Fibroblast of pulmonary artery (primary cell): Measurements from ENCODE around the gene CDYL2.

Experiments used
- DNase-seq: peaks from one replicate; pipeline ENCODE4 v3.0.0-alpha.2; 2010; ENCODE audit warnings: low read depth
- H3K4me3 ChIP-seq: replicated peaks from 2 replicates; pipeline ENCODE4 v1.5.1; 2011; ENCODE audit warnings: low read depth, mild to moderate bottlenecking, control low read depth, low read length, moderate library complexity
- CTCF ChIP-seq: IDR thresholded peaks from 2 replicates; pipeline ENCODE4 v1.5.1; 2011; ENCODE audit warnings: mild to moderate bottlenecking, control low read depth, low read length, inconsistent platforms; ENCODE audit errors: missing control alignments

Gene CDYL2

GRCh38 chr16:80615735-80616134 is 188.7 kb downstream of the CDYL2 start:
- no peak for TF ChIP-seq CTCF
- DNase-seq = no peak
- H3K4me3 ChIP-seq = no peak overlapping the region

- TF ChIP-seq CTCF = peak; percentile 17
- H3K4me3 ChIP-seq = no peak overlapping the region
- DNase-seq = peak; percentile 84
Measured at GRCh38 chr16:80614908-80615671, 189.3 kb downstream of the CDYL2 start.

- H3K4me3 ChIP-seq = no peak overlapping the region
- TF ChIP-seq CTCF = no peak
Measured at GRCh38 chr16:80612461-80613017, 191.9 kb downstream of the CDYL2 start.

GRCh38 chr16:80611930-80612327 is 192.5 kb downstream of the CDYL2 start:
- no peak for DNase-seq
- no peak overlapping the region for H3K4me3 ChIP-seq
- TF ChIP-seq CTCF = no peak

More at GRCh38 chr16:80612461-80613017, 191.9 kb downstream of the CDYL2 start:
- DNase-seq = no peak

- no peak overlapping the region for H3K4me3 ChIP-seq
- no peak for TF ChIP-seq CTCF
Measured at GRCh38 chr16:80611171-80611929, 193.0 kb downstream of the CDYL2 start.

GRCh38 chr16:80610481-80611156 is 193.8 kb downstream of the CDYL2 start:
- DNase-seq = no peak
- TF ChIP-seq CTCF = no peak
- H3K4me3 ChIP-seq = no peak overlapping the region

More at GRCh38 chr16:80611171-80611929, 193.0 kb downstream of the CDYL2 start:
- DNase-seq = no peak
